Measurements from ENCODE around the gene FZR1. TPM values are rescaled to one million over a fixed set of nuclear protein-coding genes. Genes with fewer than 3 reads are reported as not detected.

The FZR1 gene
- polyA plus RNA-seq, 3 donors: 7.7 to 44.6 (median 9.4) TPM

GRCh38 chr19:3544058-3544376 is 37.9 kb downstream of the FZR1 start:
- peaks cover 20 to 27% of the 10 kb centered on the region in 2 donors for H3K4me1 ChIP-seq (ENCODE audit: control insufficient read depth in 1 of 2, insufficient read depth in 2 of 2, low read length in 2 of 2)
- H3K4me3 ChIP-seq (replicated peaks in 1 of 3; ENCODE audit: low read depth in 2 of 3, low read length in 3 of 3): no peak overlapping the region
- H2AFZ ChIP-seq (ENCODE audit: insufficient read depth, low read depth, low read length, poor library complexity, severe bottlenecking): no peak overlapping the region
- Mint-ChIP-seq H3K36me3 (peaks cover 23 to 48% of the 10 kb centered on the region in 2 donors), H3K9me3 (peaks cover 0 to 5% (median 2%) of the 10 kb centered on the region in 7 donors), H3K27me3 (ENCODE audit: low read depth in 3 of 3) (peaks cover 0 to 1% (median 0%) of the 10 kb centered on the region in 3 donors), H3K4me1 (peaks cover 20% of the 10 kb centered on the region), H3K27ac (no peak overlapping the region), H3K4me3 (no peak overlapping the region)
- H3K27ac ChIP-seq (ENCODE audit: low read depth in 1 of 2, low read length in 2 of 2): no peak overlapping the region
- peaks cover 14% of the 10 kb centered on the region for H3K79me2 ChIP-seq (ENCODE audit: insufficient read depth, low read length)
- no peak overlapping the region for H3K4me2 ChIP-seq (replicated peaks; ENCODE audit: extremely low read depth, low read length, poor library complexity, severe bottlenecking)
- TF ChIP-seq CTCF (IDR thresholded peaks at IDR 0.05): no peak
- no peak overlapping the region for H3K9ac ChIP-seq (ENCODE audit: insufficient read depth, low read length, poor library complexity, severe bottlenecking)
- H3K36me3 ChIP-seq (replicated peaks in 1 of 2; ENCODE audit: control insufficient read depth in 1 of 2, insufficient read depth in 2 of 2, low read length in 2 of 2): peaks cover 45 to 50% of the 10 kb centered on the region in 2 donors
- H3K9me3 ChIP-seq (replicated peaks in 1 of 2; ENCODE audit: control insufficient read depth in 1 of 2, insufficient read depth in 1 of 2, low read length in 2 of 2): no peaks in the 10 kb centered on the region
- peaks cover 64% of the 10 kb centered on the region for H4K20me1 ChIP-seq (ENCODE audit: insufficient read depth, low read length)
- H3K27me3 ChIP-seq (ENCODE audit: control insufficient read depth in 2 of 2, insufficient read depth in 2 of 2, low read length in 2 of 2): no peaks in the 10 kb centered on the region
- DNase-seq: no peak
- intact Hi-C loops (cut with micrococcal nuclease): loop anchor here in 1 of 2 donors (2.0 kb wide), 1 partner anchor 15 kb away; no protein-coding TSS in a partner anchor
- 90% methylated on average over 6 of the region's 9 CpGs for WGBS (ENCODE audit: insufficient coverage)

- intact Hi-C loops (cut with micrococcal nuclease): loop anchor here (2.0 to 5.0 kb wide), 4 partner anchors 14 to 82 kb away; partner anchors contain the start of gene CACTIN (in 1 of the 2)
- peak; percentile 68 to 73 (median 70) for DNase-seq
- Mint-ChIP-seq H3K9me3 (peaks cover 0 to 2% (median 0%) of the 10 kb centered on the region in 7 donors), H3K4me3 (no peak overlapping the region), H3K27me3 (ENCODE audit: low read depth in 3 of 3) (peaks cover 0 to 1% (median 0%) of the 10 kb centered on the region in 3 donors), H3K36me3 (peaks cover 28 to 46% of the 10 kb centered on the region in 2 donors), H3K27ac (peak overlapping the region; percentile 56 to 90 (median 80)), H3K4me1 (peaks cover 30% of the 10 kb centered on the region)
- TF ChIP-seq CTCF (IDR thresholded peaks at IDR 0.05): peak; percentile 96
- Histone ChIP-seq H3K27me3 (ENCODE audit: control insufficient read depth in 2 of 2, insufficient read depth in 2 of 2, low read length in 2 of 2) (no peaks in the 10 kb centered on the region), H3K4me2 (replicated peaks; ENCODE audit: extremely low read depth, low read length, poor library complexity, severe bottlenecking) (no peak overlapping the region), H4K20me1 (ENCODE audit: insufficient read depth, low read length) (peaks cover 58% of the 10 kb centered on the region), H3K4me3 (replicated peaks in 1 of 3; ENCODE audit: low read depth in 2 of 3, low read length in 3 of 3) (no peak overlapping the region), H3K4me1 (ENCODE audit: control insufficient read depth in 1 of 2, insufficient read depth in 2 of 2, low read length in 2 of 2) (peaks cover 29 to 37% of the 10 kb centered on the region in 2 donors), H3K79me2 (ENCODE audit: insufficient read depth, low read length) (peaks cover 14% of the 10 kb centered on the region), H3K9me3 (replicated peaks in 1 of 2; ENCODE audit: control insufficient read depth in 1 of 2, insufficient read depth in 1 of 2, low read length in 2 of 2) (no peaks in the 10 kb centered on the region), H2AFZ (ENCODE audit: insufficient read depth, low read depth, low read length, poor library complexity, severe bottlenecking) (no peak overlapping the region), H3K36me3 (replicated peaks in 1 of 2; ENCODE audit: control insufficient read depth in 1 of 2, insufficient read depth in 2 of 2, low read length in 2 of 2) (peaks cover 48 to 53% of the 10 kb centered on the region in 2 donors), H3K27ac (ENCODE audit: low read depth in 1 of 2, low read length in 2 of 2) (no peak overlapping the region), H3K9ac (ENCODE audit: insufficient read depth, low read length, poor library complexity, severe bottlenecking) (no peak overlapping the region)
- WGBS (ENCODE audit: insufficient coverage): 77% methylated on average over 28 of the region's 30 CpGs
These were observed 38.9 kb downstream of the FZR1 start for GRCh38 chr19:3544742-3545668.

All from CD14-positive monocyte (primary cell).